LNCaP clone FGC (cell line): Measurements from ENCODE around the gene MYH1.

Experiments
- DNase-seq: peaks from one replicate; pipeline ENCODE4 v3.0.0-alpha.2; 2011; ENCODE audit warnings: low read depth
- H3K4me3 ChIP-seq: 2 replicates; pipeline ENCODE4 v1.5.1; 2011; ENCODE audit warnings: mild to moderate bottlenecking, low read depth, low read length, control low read depth
- TF ChIP-seq, protein P1 (sequence below): IDR thresholded peaks from 2 replicates; pipeline ENCODE4 v1.5.1; 2012; ENCODE audit warnings: mild to moderate bottlenecking; ENCODE audit not compliant: control insufficient read depth, insufficient read depth; ENCODE audit errors: extremely low read depth

Gene MYH1

DNA sequence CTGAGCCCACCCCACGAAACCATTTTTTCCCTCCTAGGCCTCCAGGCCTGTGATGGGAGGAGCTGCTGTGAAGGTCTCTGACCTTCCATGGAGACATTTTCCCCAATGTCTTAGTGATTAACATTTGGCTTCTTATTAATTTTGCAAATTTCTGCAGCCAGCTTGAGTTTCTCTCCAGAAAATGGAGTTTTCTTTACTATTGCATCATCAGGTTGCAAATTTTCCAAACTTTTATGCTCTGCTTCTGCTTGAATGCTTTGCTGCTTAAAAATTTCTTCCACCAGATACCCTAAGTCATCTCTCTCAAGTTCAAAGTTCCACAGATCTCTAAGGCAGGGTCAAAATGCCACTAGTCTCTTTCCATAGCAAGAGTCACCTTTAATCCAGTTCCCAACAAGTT is 36.1 kb downstream of the MYH1 start:
- no peak overlapping the region for H3K4me3 ChIP-seq
- TF ChIP-seq, protein P1, sequence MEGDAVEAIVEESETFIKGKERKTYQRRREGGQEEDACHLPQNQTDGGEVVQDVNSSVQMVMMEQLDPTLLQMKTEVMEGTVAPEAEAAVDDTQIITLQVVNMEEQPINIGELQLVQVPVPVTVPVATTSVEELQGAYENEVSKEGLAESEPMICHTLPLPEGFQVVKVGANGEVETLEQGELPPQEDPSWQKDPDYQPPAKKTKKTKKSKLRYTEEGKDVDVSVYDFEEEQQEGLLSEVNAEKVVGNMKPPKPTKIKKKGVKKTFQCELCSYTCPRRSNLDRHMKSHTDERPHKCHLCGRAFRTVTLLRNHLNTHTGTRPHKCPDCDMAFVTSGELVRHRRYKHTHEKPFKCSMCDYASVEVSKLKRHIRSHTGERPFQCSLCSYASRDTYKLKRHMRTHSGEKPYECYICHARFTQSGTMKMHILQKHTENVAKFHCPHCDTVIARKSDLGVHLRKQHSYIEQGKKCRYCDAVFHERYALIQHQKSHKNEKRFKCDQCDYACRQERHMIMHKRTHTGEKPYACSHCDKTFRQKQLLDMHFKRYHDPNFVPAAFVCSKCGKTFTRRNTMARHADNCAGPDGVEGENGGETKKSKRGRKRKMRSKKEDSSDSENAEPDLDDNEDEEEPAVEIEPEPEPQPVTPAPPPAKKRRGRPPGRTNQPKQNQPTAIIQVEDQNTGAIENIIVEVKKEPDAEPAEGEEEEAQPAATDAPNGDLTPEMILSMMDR, result no peak
- DNase-seq, result no peak

- H3K4me3 ChIP-seq, result no peak overlapping the region
- DNase-seq, result no peak
- TF ChIP-seq, protein P1, result no peak
Observed at GRCh38 chr17:10477701-10478100, 40.6 kb downstream of the MYH1 start.

- no peak overlapping the region for H3K4me3 ChIP-seq
- no peak for DNase-seq
- TF ChIP-seq, protein P1, result no peak
Observed at GRCh38 chr17:10474536-10474935, 43.8 kb downstream of the MYH1 start.

DNA sequence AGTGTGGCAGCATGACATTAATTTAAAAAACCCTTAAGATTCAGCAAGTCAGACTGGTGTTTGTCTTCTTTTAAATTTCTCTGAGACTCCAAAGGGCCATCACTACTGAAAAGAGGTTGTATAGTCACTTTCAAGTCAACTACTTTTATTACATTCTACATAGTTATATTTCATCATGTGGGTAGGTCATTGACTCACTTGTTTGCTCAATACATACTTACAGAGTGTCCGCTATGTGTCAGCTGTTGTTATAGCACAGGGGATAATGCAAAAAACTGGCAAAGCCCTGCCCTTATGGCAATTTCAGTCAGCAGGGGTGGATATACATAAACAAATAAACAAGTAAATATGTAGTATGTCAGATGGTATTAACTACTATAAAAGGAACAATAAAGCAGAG is 46.5 kb downstream of the MYH1 start:
- H3K4me3 ChIP-seq, result no peak overlapping the region
- DNase-seq, result no peak
- TF ChIP-seq, protein P1, result no peak

DNA sequence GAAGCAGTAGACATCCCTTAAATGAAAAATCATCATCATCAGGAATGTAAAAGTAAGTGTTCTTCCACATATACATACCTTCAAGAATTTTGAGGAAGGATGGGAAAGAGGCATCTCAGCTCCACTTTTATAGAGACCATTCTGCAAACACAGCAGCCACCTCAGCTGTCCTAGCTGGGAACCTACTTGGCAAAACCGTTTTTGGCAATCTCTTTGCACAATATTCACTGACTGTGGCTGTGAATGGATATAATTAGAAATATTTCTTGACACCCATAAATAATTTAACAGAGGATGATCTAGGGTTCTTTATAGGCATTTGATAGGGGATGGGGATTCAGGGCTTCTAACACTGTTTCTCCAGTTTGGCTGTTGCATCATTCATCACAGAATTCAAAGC is 48.9 kb downstream of the MYH1 start, which contains the start of gene MYH4:
Gene MYH4 (minus strand): TSS at position 101 of the 400 bp plus-strand sequence. CDS start 2,814 bp downstream, outside the sequence.
- no peak within 1 kb of the TSS for H3K4me3 ChIP-seq
- TF ChIP-seq, protein P1, result no peak
- no peak for DNase-seq

- TF ChIP-seq, protein P1, result no peak
- no peak for DNase-seq
- no peak overlapping the region for H3K4me3 ChIP-seq
Observed at GRCh38 chr17:10463402-10463801, 54.9 kb downstream of the MYH1 start.

- no peak for DNase-seq
- TF ChIP-seq, protein P1, result no peak
- no peak overlapping the region for H3K4me3 ChIP-seq
Observed at GRCh38 chr17:10460062-10460461, 58.3 kb downstream of the MYH1 start.
